Osteocyte (in vitro differentiated cells): Measurements from ENCODE around the gene PSMC3. TPM values are rescaled to one million over a fixed set of nuclear protein-coding genes. Genes with fewer than 3 reads are reported as not detected.

ENCODE experiments used
- DNase-seq: peaks from one replicate; pipeline ENCODE4 v3.0.0; 2021; ENCODE audit warnings: mixed read lengths; ENCODE audit not compliant: unreplicated experiment; ENCODE audit errors: extremely low spot score
- H3K27ac Mint-ChIP-seq: one replicate; pipeline ENCODE4 v1.8.0; 2021; ENCODE audit warnings: mild to moderate bottlenecking, mixed read lengths; ENCODE audit not compliant: unreplicated experiment
- H3K27me3 Mint-ChIP-seq: one replicate; pipeline ENCODE4 v1.8.0; 2021; ENCODE audit warnings: mixed read lengths; ENCODE audit not compliant: unreplicated experiment
- H3K36me3 Mint-ChIP-seq: one replicate; pipeline ENCODE4 v1.8.0; 2021; ENCODE audit warnings: mixed read lengths; ENCODE audit not compliant: unreplicated experiment
- H3K4me1 Mint-ChIP-seq: one replicate; pipeline ENCODE4 v1.8.0; 2021; ENCODE audit warnings: mixed read lengths; ENCODE audit not compliant: unreplicated experiment
- H3K4me3 Mint-ChIP-seq: one replicate; pipeline ENCODE4 v1.8.0; 2021; ENCODE audit warnings: mild to moderate bottlenecking, moderate library complexity, mixed read lengths; ENCODE audit not compliant: unreplicated experiment
- H3K9me3 Mint-ChIP-seq: one replicate; pipeline ENCODE4 v1.8.0; 2021; ENCODE audit warnings: mixed read lengths; ENCODE audit not compliant: unreplicated experiment
- CTCF ChIP-seq: fragments of 200-600 bp; sonication (generic); IDR thresholded peaks from 2 replicates; pipeline ENCODE4 v1.5.0; 2021; ENCODE audit warnings: antibody characterized with exemption, mild to moderate bottlenecking, moderate library complexity
- total RNA-seq: library from RNA; stranded (reverse); gene quantifications from 2 replicates; pipeline ENCODE4 v1.2.1, GENCODE V29; 2021

Gene PSMC3
- total RNA-seq, 1 donor from 2014 or later: 123 TPM

GRCh38 chr11:47434011-47434786, 8.0 kb upstream of the PSMC3 start:
- Mint-ChIP-seq H3K4me1 (no peaks in the 10 kb centered on the region), H3K36me3 (no peaks in the 10 kb centered on the region), H3K27ac (no peak overlapping the region), H3K9me3 (no peaks in the 10 kb centered on the region), H3K27me3 (no peaks in the 10 kb centered on the region), H3K4me3 (no peak overlapping the region)
- DNase-seq: no peak
- TF ChIP-seq CTCF: no peak

GRCh38 chr11:47433157-47433556, 6.9 kb upstream of the PSMC3 start:
- H3K36me3 Mint-ChIP-seq: no peaks in the 10 kb centered on the region
- no peak for TF ChIP-seq CTCF
- no peaks in the 10 kb centered on the region for H3K27me3 Mint-ChIP-seq
- no peaks in the 10 kb centered on the region for H3K4me1 Mint-ChIP-seq
- no peak overlapping the region for H3K4me3 Mint-ChIP-seq
- no peak for DNase-seq
- H3K9me3 Mint-ChIP-seq: no peaks in the 10 kb centered on the region
- H3K27ac Mint-ChIP-seq: no peak overlapping the region

- Mint-ChIP-seq H3K4me1 (peaks cover 4% of the 10 kb centered on the region), H3K36me3 (no peaks in the 10 kb centered on the region), H3K9me3 (no peaks in the 10 kb centered on the region), H3K27ac (no peak overlapping the region), H3K27me3 (no peaks in the 10 kb centered on the region), H3K4me3 (no peak overlapping the region)
- DNase-seq: no peak
- TF ChIP-seq CTCF: no peak
These were observed 5.3 kb upstream of the PSMC3 start for GRCh38 chr11:47431356-47432083.

- Mint-ChIP-seq H3K4me1 (peaks cover 12% of the 10 kb centered on the region), H3K4me3 (no peak overlapping the region), H3K27ac (no peak overlapping the region), H3K36me3 (peaks cover 6% of the 10 kb centered on the region), H3K9me3 (no peaks in the 10 kb centered on the region), H3K27me3 (no peaks in the 10 kb centered on the region)
- no peak for DNase-seq
- TF ChIP-seq CTCF: no peak
These were observed 4.3 kb upstream of the PSMC3 start for GRCh38 chr11:47430524-47430923.

- Mint-ChIP-seq H3K4me1 (peaks cover 18% of the 10 kb centered on the region), H3K27ac (peak overlapping the region; percentile 100), H3K36me3 (peaks cover 29% of the 10 kb centered on the region), H3K4me3 (peak overlapping the region; percentile 100), H3K9me3 (no peaks in the 10 kb centered on the region), H3K27me3 (no peaks in the 10 kb centered on the region)
- DNase-seq: no peak
- TF ChIP-seq CTCF: no peak
These were observed 628 bp downstream of the PSMC3 start for GRCh38 chr11:47425611-47426010.
